ENCODE results near the gene MRPS27.

DNA sequence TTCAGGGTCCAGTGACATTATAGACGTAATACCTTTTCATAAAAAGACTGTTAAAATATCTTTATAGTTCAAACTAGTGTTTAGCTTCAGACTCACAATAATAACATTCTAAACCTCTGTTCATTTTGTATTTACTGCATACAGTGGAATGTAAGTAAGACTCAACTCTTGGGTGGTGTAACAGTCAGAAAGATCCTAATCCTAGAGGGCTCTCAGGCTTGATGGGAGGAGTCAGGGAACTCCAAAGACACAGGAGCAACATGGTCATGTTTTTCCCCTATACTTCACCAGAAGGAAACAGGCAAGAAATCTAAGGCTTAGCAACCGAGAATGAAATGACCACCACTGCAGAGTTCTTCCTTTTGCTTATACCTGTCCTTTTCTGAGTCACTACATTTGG lies 82.6 kb downstream of the MRPS27 start:
- TF ChIP-seq SUZ12 (IDR thresholded peaks at IDR 0.05; ENCODE audit: extremely low read depth, insufficient read depth, insufficient read length) (no peak), YY1 (IDR thresholded peaks at IDR 0.05; ENCODE audit: insufficient read depth, insufficient read length) (no peak)
